Measurements from ENCODE around the gene HES5. TPM values are rescaled to one million over a fixed set of nuclear protein-coding genes. Genes with fewer than 3 reads are reported as not detected.

HES5 gene
- total and polyA plus RNA-seq, 2 experiments from 2014 or later: 0.16 to 0.21 TPM

DNA sequence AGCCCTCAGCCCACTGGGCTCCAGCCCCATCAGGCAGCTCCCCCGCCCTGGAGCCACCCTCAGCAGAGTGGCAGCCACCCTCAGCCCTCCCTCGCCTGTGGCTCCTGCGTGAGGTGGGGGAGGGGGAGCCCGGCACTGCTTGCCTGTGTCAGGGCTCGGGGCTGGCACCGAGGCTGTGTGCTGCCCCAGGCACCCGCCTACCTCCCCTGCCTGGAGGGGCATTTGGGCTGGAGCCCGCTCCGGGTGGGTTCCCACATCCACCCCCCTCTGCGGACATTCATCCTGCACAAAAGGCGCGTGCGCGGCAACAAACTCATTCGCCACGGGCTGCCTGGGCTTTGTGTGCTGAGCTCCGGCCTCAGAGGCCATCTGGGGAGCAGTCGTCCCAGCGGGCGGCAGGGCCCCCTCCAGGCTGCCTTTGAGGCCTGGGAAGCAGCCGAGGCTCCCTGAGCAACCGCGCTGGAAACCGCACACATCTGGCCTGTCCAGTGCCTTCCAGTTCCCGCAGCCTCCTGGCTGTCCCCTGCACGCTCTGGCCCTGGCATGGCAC is 13.6 kb upstream of the HES5 start:
- H3K4me3 Mint-ChIP-seq: no peak overlapping the region
- ATAC-seq: peak; percentile 0; the same call in 2 of the 3 replicates
- H3K36me3 Mint-ChIP-seq (ENCODE audit: low read depth): no peaks in the 10 kb centered on the region
- H3K27me3 Mint-ChIP-seq (ENCODE audit: insufficient read depth, low read depth, poor library complexity): peaks cover 23% of the 10 kb centered on the region
- H3K4me3 ChIP-seq: peak overlapping the region; percentile 34; the same call in 1 of the 2 replicates
- H3F3A ChIP-seq (replicated peaks; ENCODE audit: low read depth): peaks cover 7% of the 10 kb centered on the region; the same call in 1 of the 2 replicates
- H3K4me1 Mint-ChIP-seq: peaks cover 5% of the 10 kb centered on the region; the same call in 1 of the 3 replicates
- H3K27ac Mint-ChIP-seq: no peak overlapping the region
- H3K27me3 ChIP-seq (ENCODE audit: insufficient read depth): peaks cover 12% of the 10 kb centered on the region; the same call in 1 of the 2 replicates
- H3K9me2 ChIP-seq (ENCODE audit: insufficient read depth): no peaks in the 10 kb centered on the region
- peaks cover 16% of the 10 kb centered on the region; the same call in 1 of the 2 replicates for H3K4me1 ChIP-seq (ENCODE audit: insufficient read depth)
- H3K79me2 ChIP-seq (replicated peaks; ENCODE audit: insufficient read depth): no peaks in the 10 kb centered on the region
- H3K36me3 ChIP-seq (ENCODE audit: insufficient read depth): no peaks in the 10 kb centered on the region
- no peaks in the 10 kb centered on the region for H4K20me1 ChIP-seq (replicated peaks; ENCODE audit: insufficient read depth)
- peak overlapping the region; percentile 65; the same call in 1 of the 2 replicates for H3K4me2 ChIP-seq
- H2AFZ ChIP-seq: peak overlapping the region; percentile 78
- no peaks in the 10 kb centered on the region for H3K9me3 Mint-ChIP-seq
- TF ChIP-seq ZNF331 (CRISPR knock-in tag; IDR thresholded peaks at IDR 0.05; ENCODE audit: low read depth): no peak
- no peak overlapping the region for H3K27ac ChIP-seq (ENCODE audit: low read depth)
- peak; percentile 52 for DNase-seq (ENCODE audit: low spot score)

GRCh38 chr1:2542246-2542915 is 12.3 kb upstream of the HES5 start:
- Mint-ChIP-seq H3K4me3 (no peak overlapping the region), H3K36me3 (ENCODE audit: low read depth) (no peaks in the 10 kb centered on the region), H3K27me3 (ENCODE audit: insufficient read depth, low read depth, poor library complexity) (peaks cover 26% of the 10 kb centered on the region), H3K4me1 (peaks cover 4% of the 10 kb centered on the region; the same call in 1 of the 3 replicates), H3K27ac (no peak overlapping the region), H3K9me3 (no peaks in the 10 kb centered on the region)
- no peaks in the 10 kb centered on the region for H3K9me2 ChIP-seq (ENCODE audit: insufficient read depth)
- no peak overlapping the region for H3K27ac ChIP-seq (ENCODE audit: low read depth)
- no peaks in the 10 kb centered on the region for H4K20me1 ChIP-seq (replicated peaks; ENCODE audit: insufficient read depth)
- DNase-seq (ENCODE audit: low spot score) (no peak), ATAC-seq (no peak)
- TF ChIP-seq, protein P1, sequence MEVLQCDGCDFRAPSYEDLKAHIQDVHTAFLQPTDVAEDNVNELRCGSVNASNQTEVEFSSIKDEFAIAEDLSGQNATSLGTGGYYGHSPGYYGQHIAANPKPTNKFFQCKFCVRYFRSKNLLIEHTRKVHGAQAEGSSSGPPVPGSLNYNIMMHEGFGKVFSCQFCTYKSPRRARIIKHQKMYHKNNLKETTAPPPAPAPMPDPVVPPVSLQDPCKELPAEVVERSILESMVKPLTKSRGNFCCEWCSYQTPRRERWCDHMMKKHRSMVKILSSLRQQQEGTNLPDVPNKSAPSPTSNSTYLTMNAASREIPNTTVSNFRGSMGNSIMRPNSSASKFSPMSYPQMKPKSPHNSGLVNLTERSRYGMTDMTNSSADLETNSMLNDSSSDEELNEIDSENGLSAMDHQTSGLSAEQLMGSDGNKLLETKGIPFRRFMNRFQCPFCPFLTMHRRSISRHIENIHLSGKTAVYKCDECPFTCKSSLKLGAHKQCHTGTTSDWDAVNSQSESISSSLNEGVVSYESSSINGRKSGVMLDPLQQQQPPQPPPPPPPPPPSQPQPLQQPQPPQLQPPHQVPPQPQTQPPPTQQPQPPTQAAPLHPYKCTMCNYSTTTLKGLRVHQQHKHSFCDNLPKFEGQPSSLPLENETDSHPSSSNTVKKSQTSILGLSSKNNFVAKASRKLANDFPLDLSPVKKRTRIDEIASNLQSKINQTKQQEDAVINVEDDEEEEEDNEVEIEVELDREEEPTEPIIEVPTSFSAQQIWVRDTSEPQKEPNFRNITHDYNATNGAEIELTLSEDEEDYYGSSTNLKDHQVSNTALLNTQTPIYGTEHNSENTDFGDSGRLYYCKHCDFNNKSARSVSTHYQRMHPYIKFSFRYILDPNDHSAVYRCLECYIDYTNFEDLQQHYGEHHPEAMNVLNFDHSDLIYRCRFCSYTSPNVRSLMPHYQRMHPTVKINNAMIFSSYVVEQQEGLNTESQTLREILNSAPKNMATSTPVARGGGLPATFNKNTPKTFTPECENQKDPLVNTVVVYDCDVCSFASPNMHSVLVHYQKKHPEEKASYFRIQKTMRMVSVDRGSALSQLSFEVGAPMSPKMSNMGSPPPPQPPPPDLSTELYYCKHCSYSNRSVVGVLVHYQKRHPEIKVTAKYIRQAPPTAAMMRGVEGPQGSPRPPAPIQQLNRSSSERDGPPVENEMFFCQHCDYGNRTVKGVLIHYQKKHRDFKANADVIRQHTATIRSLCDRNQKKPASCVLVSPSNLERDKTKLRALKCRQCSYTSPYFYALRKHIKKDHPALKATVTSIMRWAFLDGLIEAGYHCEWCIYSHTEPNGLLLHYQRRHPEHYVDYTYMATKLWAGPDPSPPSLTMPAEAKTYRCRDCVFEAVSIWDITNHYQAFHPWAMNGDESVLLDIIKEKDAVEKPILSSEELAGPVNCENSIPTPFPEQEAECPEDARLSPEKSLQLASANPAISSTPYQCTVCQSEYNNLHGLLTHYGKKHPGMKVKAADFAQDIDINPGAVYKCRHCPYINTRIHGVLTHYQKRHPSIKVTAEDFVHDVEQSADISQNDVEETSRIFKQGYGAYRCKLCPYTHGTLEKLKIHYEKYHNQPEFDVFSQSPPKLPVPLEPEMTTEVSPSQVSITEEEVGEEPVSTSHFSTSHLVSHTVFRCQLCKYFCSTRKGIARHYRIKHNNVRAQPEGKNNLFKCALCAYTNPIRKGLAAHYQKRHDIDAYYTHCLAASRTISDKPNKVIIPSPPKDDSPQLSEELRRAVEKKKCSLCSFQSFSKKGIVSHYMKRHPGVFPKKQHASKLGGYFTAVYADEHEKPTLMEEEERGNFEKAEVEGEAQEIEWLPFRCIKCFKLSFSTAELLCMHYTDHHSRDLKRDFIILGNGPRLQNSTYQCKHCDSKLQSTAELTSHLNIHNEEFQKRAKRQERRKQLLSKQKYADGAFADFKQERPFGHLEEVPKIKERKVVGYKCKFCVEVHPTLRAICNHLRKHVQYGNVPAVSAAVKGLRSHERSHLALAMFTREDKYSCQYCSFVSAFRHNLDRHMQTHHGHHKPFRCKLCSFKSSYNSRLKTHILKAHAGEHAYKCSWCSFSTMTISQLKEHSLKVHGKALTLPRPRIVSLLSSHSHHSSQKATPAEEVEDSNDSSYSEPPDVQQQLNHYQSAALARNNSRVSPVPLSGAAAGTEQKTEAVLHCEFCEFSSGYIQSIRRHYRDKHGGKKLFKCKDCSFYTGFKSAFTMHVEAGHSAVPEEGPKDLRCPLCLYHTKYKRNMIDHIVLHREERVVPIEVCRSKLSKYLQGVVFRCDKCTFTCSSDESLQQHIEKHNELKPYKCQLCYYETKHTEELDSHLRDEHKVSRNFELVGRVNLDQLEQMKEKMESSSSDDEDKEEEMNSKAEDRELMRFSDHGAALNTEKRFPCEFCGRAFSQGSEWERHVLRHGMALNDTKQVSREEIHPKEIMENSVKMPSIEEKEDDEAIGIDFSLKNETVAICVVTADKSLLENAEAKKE (CRISPR knock-in tag; IDR thresholded peaks at IDR 0.05): no peak
- TF ChIP-seq JUNB (IDR thresholded peaks at IDR 0.05; ENCODE audit: unreplicated experiment): no peak
- TF ChIP-seq, protein P2, sequence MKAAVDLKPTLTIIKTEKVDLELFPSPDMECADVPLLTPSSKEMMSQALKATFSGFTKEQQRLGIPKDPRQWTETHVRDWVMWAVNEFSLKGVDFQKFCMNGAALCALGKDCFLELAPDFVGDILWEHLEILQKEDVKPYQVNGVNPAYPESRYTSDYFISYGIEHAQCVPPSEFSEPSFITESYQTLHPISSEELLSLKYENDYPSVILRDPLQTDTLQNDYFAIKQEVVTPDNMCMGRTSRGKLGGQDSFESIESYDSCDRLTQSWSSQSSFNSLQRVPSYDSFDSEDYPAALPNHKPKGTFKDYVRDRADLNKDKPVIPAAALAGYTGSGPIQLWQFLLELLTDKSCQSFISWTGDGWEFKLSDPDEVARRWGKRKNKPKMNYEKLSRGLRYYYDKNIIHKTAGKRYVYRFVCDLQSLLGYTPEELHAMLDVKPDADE (IDR thresholded peaks at IDR 0.05): no peak
- TF ChIP-seq CTCF (conservative IDR thresholded peaks at IDR 0.05; ENCODE audit: low read depth in 2 of 2): no peak
- TF ChIP-seq ZNF114 (CRISPR knock-in tag; IDR thresholded peaks at IDR 0.05): no peak
- TF ChIP-seq STAT1 (IDR thresholded peaks at IDR 0.05; ENCODE audit: unreplicated experiment): no peak
- TF ChIP-seq NANOG (IDR thresholded peaks at IDR 0.05; ENCODE audit: borderline replicate concordance): no peak
- TF ChIP-seq EZH2 (IDR thresholded peaks at IDR 0.05; ENCODE audit: low read depth, unreplicated experiment): no peak
- TF ChIP-seq EZH2phosphoT487 (IDR thresholded peaks at IDR 0.05; ENCODE audit: unreplicated experiment): no peak
- no peak for TF ChIP-seq ZNF331 (CRISPR knock-in tag; IDR thresholded peaks at IDR 0.05; ENCODE audit: low read depth)
- no peak for TF ChIP-seq CREB1 (CRISPR knock-in tag; IDR thresholded peaks at IDR 0.05; ENCODE audit: low read depth)
- no peak for TF ChIP-seq POLR2AphosphoS5 (IDR thresholded peaks at IDR 0.05; ENCODE audit: low read depth)
- H3K36me3 ChIP-seq (ENCODE audit: insufficient read depth): no peaks in the 10 kb centered on the region
- no peak overlapping the region for H3K4me2 ChIP-seq
- H2AFZ ChIP-seq: no peak overlapping the region
- no peak overlapping the region for H3K4me3 ChIP-seq
- no peaks in the 10 kb centered on the region for H3K79me2 ChIP-seq (replicated peaks; ENCODE audit: insufficient read depth)
- H3K4me1 ChIP-seq (ENCODE audit: insufficient read depth): peaks cover 10% of the 10 kb centered on the region; the same call in 1 of the 2 replicates
- H3K27me3 ChIP-seq (ENCODE audit: insufficient read depth): peaks cover 12% of the 10 kb centered on the region; the same call in 1 of the 2 replicates
- 0 out of 2 replicates have a peak, but pooled peaks cover 3% of the 10 kb centered on the region for H3F3A ChIP-seq (replicated peaks; ENCODE audit: low read depth)
